Testis (tissue), 5 donors: Measurements from ENCODE around the gene SEC63. TPM values are rescaled to one million over a fixed set of nuclear protein-coding genes. Genes with fewer than 3 reads are reported as not detected.
A peak's percentile ranks its signal among the peaks of the same experiment; 100 is the strongest.

Source experiments
- DNase-seq: peaks from one replicate; pipeline ENCODE4 v3.0.0-alpha.2; 2019
- H3K27ac ChIP-seq, 2 donors: fragments of 200-600 bp; sonication (generic); one replicate each; pipeline ENCODE4 v1.5.1; 2019
- H3K27me3 ChIP-seq: fragments of 200-600 bp; sonication (generic); one replicate; pipeline ENCODE4 v1.5.1; 2019
- H3K36me3 ChIP-seq: fragments of 200-600 bp; sonication (generic); one replicate; pipeline ENCODE4 v1.5.1; 2017; ENCODE audit warnings: low read depth; ENCODE audit errors: missing control alignments
- H3K4me1 ChIP-seq: fragments of 200-600 bp; sonication (generic); one replicate; pipeline ENCODE4 v1.5.1; 2019
- H3K4me3 ChIP-seq, 2 donors: fragments of 200-600 bp; sonication (generic); one replicate each; pipeline ENCODE4 v1.5.1; 2017 to 2019
- H3K9me3 ChIP-seq: fragments of 200-600 bp; sonication (generic); one replicate; pipeline ENCODE4 v1.5.1; 2017
- CTCF ChIP-seq, 3 experiments: fragments of 450-650 bp in 2 of 3; fragments of 200-600 bp in 1 of 3; sonication (generic) in 1 of 3; IDR thresholded peaks; one replicate each; pipeline ENCODE4 v1.5.1; 2016 to 2019; ENCODE audit warnings: antibody characterized with exemption in 3 of 3, mild to moderate bottlenecking in 2 of 3, moderate library complexity in 1 of 3
- POLR2A ChIP-seq: fragments of 450-650 bp; IDR thresholded peaks from one replicate; pipeline ENCODE4 v1.6.1; 2017; ENCODE audit warnings: antibody characterized with exemption, mild to moderate bottlenecking, moderate library complexity
- WGBS, 2 donors: methylation state at CpG; one replicate each; pipeline ENCODE4 v1.1.5; 2018; 5-methylcytosine and 5-hydroxymethylcytosine counted together
- intact Hi-C: fragments of 100-400 bp; cut with DNase I; formaldehyde crosslinking; loops from one replicate; pipeline ENCODE4 v1.15.1; 2023; ENCODE audit warnings: low total_unique reads
- long read RNA-seq, 2 donors: transcript quantifications; one replicate each; lab custom pipeline, GENCODE V29; 2026
- polyA plus RNA-seq: library from polyadenylated mRNA; stranded (reverse); fragments of 350-450 nt; fragmentation: Illumina TruSeq; extraction: RNeasy Lipid Tissue Mini Kit (QIAGEN cat#74804); gene quantifications from one replicate; pipeline ENCODE4 v1.2.3, GENCODE V29; 2014; ENCODE audit warnings: low read depth, low replicate concordance; ENCODE audit not compliant: insufficient read depth
- total RNA-seq, 2 donors: library from RNA; depleted of rRNA; stranded (reverse); fragments of >200 nt; gene quantifications; one replicate each; pipeline ENCODE4 v1.2.3, GENCODE V29; 2016

The SEC63 gene
- total RNA-seq (10 to 100 TPM; 64.9 to 68.1 TPM), polyA plus RNA-seq (53.4 TPM)
- long read RNA-seq, donor 1, full-length matches to known transcripts, result 17 of 81 reads
- long read RNA-seq, donor 1, partial matches to known transcripts, result 64 of 81 reads
- long read RNA-seq, donor 1, other reads (novel, unspliced or antisense), result 0 of 81 reads
- long read RNA-seq, donor 2, full-length matches to known transcripts, result 8 of 42 reads
- long read RNA-seq, donor 2, partial matches to known transcripts, result 34 of 42 reads
- long read RNA-seq, donor 2, other reads (novel, unspliced or antisense), result 0 of 42 reads

GRCh38 chr6:107957909-107958688 lies at the start of gene SEC63:
SEC63 (minus strand) TSS chr6:107958208; CDS start chr6:107958009, 199 bp downstream.
- H3K27ac ChIP-seq, result peak within 1 kb of the TSS; percentile 82 to 92
- peak within 1 kb of the TSS; percentile 79 to 89 for H3K4me3 ChIP-seq
- no peaks in the 10 kb centered on the region for H3K36me3 ChIP-seq
- H3K27me3 ChIP-seq, result no peaks in the 10 kb centered on the region
- TF ChIP-seq CTCF (IDR thresholded peaks at IDR 0.05) (peak in 1 of 3 experiments; percentile 11), POLR2A (peak; percentile 79)
- no peaks in the 10 kb centered on the region for H3K9me3 ChIP-seq
- intact Hi-C loops, result no loop called here
- peaks cover 18% of the 10 kb centered on the region for H3K4me1 ChIP-seq
- WGBS, 2 donors, result 0 to 1% methylated on average over 2 to 65 of the region's 69 CpGs
- DNase-seq, result peak; percentile 97

- TF ChIP-seq CTCF (IDR thresholded peaks at IDR 0.05) (no peak), POLR2A (no peak)
- Histone ChIP-seq H3K27me3 (no peaks in the 10 kb centered on the region), H3K27ac (no peak overlapping the region), H3K4me3 (no peak overlapping the region), H3K4me1 (no peaks in the 10 kb centered on the region), H3K36me3 (no peaks in the 10 kb centered on the region), H3K9me3 (no peaks in the 10 kb centered on the region)
- intact Hi-C loops, result no loop called here
- 88 to 89% methylated on average over 3 of the region's 3 CpGs for WGBS, 2 donors
- no peak for DNase-seq
Observed at GRCh38 chr6:108005961-108006360, 48.0 kb upstream of the SEC63 start.

GRCh38 chr6:108004861-108005260 lies 46.9 kb upstream of the SEC63 start:
- Histone ChIP-seq H3K9me3 (no peaks in the 10 kb centered on the region), H3K4me1 (no peaks in the 10 kb centered on the region), H3K36me3 (no peaks in the 10 kb centered on the region), H3K27me3 (no peaks in the 10 kb centered on the region), H3K4me3 (no peak overlapping the region), H3K27ac (no peak overlapping the region)
- TF ChIP-seq POLR2A (no peak), CTCF (IDR thresholded peaks at IDR 0.05) (no peak)
- 96 to 97% methylated on average over 13 to 15 of the region's 15 CpGs for WGBS, 2 donors
- intact Hi-C loops, result no loop called here
- no peak for DNase-seq

GRCh38 chr6:108002365-108003221 lies 44.6 kb upstream of the SEC63 start:
- Histone ChIP-seq H3K27ac (no peak overlapping the region), H3K36me3 (no peaks in the 10 kb centered on the region), H3K4me3 (no peak overlapping the region), H3K4me1 (no peaks in the 10 kb centered on the region), H3K27me3 (no peaks in the 10 kb centered on the region), H3K9me3 (no peaks in the 10 kb centered on the region)
- intact Hi-C loops, result no loop called here
- WGBS, 2 donors, result 72 to 76% methylated on average over 9 of the region's 9 CpGs
- DNase-seq, result no peak
- no peak for TF ChIP-seq CTCF (IDR thresholded peaks at IDR 0.05)
- no peak for TF ChIP-seq POLR2A
